ENCODE data around the gene TRMT1.

Gene TRMT1

DNA sequence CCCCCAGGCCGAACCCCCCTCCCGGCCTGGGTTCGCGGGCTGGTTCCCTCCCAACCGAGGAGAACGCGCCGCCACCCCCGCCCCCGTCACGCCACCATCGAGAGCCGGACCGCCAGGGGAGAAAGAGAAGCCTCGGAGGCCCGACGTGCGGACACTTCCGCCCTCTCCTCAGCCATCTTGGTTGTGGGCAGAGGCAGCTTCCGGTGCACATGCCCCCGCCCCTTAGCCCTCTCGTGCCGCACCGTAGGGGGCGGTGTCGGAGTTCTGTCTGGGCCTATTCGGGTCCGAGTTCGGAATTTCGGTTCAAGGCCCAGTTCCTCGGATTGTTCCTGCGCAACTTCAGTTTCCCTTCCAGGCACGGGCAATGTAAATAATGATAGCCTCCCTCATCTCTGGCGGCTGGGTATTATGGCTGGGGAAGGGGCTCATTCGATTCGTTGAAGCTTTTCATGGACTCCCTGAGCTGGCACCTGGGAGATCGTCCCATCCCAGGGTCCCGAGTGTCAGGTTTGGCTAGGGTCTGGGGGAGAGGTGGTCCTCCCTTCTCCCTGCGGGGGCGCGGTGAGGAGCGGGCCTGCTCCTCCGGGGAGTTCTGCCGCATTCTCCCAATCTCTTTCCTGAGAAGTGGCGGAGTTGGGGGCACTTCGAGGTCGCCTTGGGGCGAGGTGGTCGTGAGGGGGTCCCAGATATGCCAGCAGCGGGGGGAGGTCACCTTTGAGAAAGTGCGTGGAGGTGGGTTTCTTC lies 33.8 kb upstream of the TRMT1 start, which contains the start of the genes IER2 and STX10:
Gene IER2 (plus strand): TSS at position 225 of the 744 bp plus-strand sequence. CDS start 2,776 bp downstream, outside the sequence.
Gene STX10 (minus strand): TSS at position 189 of the 744 bp plus-strand sequence. CDS start 202 bp downstream, outside the sequence.
- peak; percentile 85 to 92 (median 89) for DNase-seq

DNA sequence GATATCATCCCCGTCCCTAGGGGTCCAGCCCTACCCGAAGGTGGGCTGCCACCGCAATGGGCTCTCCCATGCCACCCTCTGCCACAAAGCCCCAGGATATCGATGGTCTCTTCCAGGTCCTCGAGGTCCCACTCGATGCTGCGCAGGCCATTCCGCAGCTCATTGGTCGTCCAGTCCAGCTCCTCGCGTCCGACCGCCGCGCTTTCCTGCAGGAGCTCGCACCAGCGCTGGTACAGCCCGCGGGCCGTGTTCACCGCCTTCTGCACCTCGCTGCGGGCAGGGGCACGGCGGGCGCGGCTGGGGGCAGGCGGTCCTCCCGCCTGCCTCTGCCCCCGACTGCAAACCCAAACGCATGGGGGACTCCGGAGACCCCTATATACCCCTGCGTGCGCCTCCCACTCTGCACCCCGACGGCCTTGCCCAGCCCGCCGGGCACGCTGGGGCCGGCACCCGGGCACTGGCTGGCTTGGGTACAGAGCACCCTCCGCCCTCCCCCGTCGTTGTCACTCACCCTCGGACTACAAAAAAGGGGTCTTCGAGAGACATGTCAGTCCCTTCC lies 33.2 kb upstream of the TRMT1 start:
- no peak for DNase-seq

DNA sequence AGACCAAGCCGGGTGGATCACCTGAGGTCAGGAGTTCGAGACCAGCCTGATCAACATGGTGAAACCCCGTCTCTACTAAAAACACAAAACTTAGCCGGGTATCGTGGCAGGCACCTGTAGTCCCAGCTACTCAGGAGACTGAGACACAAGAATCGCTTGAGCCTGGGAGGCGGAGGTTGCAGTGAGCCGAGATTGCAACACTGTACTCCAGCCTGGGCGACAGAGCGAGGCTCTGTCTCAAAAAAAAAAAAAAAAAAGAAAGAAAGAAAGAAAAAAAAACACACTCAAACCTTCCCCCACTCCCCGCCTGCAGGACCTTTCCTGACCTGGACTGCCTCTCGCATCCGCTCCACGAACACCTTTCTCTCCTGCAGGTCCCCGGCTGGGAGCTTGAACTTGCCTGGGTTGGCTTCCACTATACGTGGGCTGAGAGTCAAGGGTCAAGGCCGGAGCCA lies 32.7 kb upstream of the TRMT1 start:
- peak in 1 of 6 experiments; percentile 29 for DNase-seq

DNA sequence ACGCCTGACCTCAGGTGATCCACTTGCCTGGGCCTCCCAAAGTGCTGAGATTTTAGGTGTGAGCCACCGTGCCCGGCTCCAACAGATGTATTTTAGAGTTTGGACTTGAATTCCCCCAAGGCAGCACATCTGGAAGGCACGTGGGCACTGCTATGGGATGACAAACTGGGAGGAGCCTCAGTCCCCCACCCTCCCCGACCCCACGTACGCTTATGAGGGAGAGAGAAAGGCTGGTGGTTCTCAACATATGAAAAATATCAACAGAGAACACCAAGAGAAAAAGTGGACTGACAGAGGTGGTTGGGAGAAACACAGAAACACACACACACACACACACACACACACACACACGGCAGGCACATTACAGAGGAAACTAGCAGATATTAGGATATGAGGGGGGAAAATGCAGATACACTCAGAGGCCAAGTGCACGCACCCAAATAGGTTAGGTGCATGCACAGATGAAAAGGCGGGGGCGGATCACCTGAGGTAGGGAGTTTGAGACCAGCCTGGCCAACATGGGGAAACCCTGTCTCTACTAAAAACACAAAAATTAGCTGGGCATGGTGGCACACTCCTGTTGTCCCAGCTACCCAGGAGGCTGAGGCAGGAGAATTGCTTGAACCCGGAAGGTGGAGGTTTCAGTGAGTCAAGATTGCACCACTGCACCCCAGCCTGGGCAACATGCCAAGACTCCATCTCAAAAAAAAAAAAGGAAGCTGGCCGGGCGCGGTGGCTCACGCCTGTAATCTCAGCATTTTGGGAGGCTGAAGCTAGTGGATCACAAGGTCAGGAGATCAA lies 30.4 kb upstream of the TRMT1 start:
- DNase-seq, result no peak

DNA sequence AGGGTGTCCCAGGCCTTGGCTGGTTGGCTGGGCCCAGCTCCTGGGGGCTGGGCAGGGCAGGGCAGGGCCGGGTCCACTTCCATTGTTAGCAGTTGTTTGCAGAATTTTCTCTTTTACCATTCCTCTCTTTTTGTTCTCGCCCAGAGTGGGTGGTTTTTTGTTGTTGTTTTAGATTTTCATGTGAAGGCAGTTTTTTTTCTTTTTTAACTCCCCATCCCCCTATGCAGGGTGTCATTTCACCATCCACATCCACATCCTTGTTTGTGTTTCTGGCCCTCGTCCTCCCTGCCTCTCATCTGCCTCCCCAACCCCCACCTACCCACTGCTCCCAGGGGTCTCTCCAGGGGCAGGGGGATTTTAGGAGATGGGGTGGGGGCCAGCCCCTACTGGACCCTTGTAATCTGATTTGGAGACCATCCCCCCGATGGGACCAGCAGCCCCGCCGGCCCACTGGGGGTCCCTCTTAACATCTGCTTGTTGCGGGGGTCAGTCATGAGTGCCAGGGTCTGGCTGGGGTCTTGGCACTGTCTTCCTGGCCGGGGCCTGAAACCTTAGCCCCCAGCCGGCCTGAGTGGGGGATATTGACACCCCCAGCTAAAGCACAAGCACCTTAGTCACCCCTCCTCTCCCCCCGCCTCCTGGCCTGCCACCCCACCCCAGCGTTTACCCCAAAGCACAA lies 23.2 kb upstream of the TRMT1 start:
- no peak for DNase-seq

DNA sequence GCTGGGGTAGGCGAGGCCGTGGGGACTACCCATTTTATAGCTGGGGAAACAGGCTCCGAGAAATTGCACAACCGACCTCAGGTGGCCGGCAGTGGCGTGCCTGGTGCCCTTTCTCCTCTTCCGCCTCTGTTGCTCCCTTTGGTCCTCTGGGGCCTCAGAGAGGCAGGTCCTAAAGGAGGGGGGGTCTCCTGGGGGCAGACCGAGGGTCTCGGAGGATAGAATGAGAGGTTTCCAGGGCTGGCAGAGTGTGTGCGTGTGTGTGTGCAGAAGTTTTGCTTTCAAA lies 22.3 kb upstream of the TRMT1 start:
- DNase-seq, result no peak

DNA sequence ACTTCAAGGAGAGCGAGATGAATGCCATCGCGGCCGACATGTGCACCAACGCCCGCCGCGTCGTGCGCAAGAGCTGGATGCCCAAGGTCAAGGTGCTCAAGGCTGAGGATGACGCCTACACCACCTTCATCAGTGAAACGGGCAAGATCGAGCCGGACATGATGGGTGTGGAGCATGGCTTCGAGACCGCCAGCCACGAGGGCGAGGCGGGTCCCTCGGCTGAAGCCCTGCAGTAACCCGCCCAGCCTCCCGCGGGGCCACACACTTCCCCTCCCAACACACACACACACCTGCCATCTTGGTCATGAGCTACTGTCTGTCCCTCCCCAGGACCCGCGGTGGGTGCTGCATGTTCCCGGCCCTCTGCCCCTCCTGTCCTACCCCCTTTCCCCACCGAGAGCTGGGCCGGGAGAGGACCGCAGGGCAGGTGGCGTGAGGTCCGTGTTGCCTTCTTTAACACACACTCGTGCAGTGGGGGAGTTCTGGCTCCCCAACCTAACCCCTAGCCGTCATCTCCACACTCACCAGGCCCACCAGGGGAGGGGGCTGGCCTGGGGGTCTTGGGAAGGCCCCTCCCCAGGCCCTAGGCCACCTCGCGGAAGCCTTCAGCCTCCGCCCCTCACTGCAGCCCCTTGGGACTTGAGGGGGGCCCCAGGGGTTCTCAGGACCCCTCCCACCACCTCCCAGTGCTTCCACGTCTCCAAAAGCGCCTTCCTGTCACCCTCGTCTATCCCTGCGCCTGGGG lies 21.8 kb upstream of the TRMT1 start:
- no peak for DNase-seq

DNA sequence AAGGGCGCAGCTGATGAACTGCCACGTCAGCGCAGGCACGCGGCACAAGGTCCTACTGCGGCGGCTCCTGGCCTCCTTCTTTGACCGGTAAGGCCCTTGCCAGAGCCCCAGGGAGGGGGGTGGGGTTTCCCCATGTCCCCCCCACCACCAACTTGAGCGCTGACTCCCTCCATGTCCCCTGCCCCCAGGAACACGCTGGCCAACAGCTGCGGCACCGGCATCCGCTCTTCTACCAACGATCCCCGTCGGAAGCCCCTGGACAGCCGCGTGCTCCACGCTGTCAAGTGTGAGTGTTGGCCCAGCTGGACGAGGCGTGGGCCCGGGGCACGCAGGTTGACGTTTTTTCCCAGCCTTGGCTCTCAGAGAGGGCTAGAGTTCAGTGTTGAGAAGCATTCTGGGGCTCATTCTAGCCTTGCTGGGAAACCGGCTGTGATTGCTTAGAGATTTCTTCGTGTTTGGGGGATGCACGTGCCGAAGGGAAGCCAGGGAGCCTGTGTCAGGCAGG lies 20.8 kb upstream of the TRMT1 start:
- no peak for DNase-seq

DNA sequence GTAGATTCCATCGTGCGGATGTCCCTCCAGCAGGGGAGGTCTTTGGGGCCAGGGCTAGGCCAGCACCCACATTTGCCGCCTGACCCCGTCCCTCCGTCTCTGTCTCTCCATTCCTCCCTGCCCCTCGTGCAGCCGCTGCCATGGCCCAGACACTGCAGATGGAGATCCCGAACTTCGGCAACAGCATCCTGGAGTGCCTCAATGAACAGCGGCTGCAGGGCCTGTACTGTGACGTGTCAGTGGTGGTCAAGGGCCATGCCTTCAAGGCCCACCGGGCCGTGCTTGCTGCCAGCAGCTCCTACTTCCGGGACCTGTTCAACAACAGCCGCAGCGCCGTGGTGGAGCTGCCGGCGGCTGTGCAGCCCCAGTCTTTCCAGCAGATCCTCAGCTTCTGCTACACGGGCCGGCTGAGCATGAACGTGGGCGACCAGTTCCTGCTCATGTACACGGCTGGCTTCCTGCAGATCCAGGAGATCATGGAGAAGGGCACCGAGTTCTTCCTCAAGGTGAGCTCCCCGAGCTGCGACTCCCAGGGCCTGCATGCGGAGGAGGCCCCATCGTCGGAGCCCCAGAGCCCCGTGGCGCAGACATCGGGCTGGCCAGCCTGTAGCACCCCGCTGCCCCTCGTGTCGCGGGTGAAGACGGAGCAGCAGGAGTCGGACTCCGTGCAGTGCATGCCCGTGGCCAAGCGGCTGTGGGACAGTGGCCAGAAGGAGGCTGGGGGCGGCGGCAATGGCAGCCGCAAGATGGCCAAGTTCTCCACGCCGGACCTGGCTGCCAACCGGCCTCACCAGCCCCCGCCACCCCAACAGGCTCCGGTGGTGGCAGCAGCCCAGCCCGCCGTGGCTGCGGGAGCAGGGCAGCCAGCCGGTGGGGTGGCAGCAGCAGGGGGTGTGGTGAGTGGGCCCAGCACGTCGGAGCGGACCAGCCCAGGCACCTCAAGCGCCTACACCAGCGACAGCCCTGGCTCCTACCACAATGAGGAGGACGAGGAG lies 18.8 kb upstream of the TRMT1 start:
- DNase-seq, result no peak

DNA sequence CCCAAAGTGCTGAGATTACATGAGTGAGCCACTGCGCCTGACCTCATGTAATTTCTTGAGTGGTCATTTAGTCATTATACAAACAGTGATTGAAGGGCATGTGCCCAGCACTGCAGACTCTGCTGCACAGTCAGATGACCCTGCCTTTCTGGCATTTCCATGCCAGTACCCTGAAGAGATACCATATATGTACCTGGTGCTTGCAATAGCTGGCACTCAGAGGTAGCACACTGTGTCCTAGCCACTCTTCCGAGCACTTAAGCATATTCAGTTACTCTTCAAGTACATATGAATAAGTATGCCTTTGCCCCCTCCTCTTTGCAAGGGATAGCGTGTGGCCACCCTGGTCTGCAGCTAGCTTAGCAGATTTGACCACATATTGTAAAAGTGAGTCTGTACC lies 18.1 kb upstream of the TRMT1 start:
- DNase-seq, result no peak

DNA sequence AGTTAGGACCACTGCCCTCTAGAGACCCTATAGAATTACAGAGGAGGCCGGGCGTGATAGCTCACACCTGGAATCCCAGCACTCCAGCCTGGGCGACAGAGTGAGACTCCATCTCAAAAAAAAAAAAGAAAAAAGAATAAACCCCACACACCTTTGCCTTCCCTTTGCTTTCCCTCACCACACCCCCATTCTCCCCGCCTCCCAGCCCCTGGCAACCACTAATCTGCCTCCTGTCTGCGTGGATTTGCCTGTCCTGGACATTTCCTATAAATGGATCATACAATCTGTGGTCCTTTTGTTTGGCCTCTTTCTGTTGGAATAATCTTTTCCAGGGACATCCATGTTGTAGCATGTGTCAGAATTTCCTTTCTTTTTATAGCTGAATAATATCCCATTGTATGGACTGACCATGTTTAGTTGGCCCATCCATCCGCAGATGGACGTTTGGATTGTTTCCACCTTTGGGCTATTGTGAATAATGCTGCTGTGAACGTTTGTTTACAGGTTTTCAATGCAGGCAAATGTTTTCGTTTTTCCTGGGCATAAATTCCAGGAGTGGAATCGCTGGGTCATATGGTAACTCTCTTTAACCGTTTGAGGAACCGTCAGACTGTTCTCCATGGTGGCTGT lies 16.8 kb upstream of the TRMT1 start:
- DNase-seq, result no peak

DNA sequence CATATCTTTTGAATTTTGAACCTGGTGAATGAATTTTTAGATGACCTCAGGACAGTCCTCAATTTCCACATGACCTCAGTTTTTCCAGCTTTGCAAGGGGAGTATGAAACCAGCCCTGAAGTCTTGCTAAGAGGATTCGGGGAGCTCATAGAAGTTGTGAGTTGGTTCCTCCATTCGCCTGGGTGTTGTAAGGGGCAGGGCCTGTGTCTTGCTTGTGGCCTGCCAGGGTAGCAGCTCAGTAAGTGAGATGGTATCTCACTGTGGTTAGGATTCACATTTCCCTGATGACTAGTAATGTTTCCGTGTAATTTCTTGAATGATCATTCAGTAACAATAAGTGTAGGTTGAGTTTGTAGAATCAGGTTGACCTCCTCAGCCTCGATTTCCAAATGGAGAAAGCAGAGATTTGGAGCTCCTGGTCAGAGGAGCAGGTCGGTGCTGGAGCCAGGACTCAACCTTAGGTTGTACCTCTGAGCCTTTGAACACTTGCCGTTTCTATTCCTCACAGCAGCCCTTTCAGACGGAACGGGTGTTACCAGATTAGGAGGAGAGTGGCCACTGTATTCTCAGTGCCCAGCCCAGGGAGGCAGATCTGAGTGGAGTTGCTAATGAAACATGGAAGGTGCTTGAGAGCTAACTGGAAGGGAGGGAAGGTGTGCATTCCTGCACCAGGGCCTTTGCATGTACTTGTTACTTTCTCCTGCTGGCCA lies 16.1 kb upstream of the TRMT1 start:
- DNase-seq, result no peak

DNA sequence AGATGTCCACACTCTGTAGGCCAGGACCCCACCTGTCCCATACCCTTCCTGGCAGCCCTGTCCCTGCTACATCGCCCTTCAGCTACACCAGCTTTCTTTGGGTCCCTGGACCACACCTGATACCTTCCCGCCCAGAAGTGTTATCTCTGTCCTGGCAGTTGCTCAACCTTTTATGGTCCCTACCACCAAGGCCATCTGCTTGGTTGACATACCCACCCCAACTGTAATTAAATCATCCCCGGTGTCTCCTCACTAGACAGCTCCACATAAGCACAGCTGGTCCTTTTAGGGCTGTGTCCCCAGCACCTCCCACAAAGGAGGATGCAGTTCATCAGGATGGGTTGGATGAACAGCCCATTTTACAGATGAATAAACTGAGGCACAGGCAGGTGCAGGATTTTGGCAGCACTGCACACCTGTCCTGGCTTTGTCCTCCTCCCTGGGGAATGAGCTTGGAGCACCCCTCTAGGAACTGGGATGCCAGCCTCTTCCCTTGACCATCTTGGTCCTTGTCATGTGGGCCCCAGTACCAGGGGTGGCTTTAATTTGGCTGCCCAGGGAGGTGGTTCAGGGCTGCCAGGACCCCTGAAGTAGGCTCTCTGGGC lies 14.4 kb upstream of the TRMT1 start:
- DNase-seq, result no peak

DNA sequence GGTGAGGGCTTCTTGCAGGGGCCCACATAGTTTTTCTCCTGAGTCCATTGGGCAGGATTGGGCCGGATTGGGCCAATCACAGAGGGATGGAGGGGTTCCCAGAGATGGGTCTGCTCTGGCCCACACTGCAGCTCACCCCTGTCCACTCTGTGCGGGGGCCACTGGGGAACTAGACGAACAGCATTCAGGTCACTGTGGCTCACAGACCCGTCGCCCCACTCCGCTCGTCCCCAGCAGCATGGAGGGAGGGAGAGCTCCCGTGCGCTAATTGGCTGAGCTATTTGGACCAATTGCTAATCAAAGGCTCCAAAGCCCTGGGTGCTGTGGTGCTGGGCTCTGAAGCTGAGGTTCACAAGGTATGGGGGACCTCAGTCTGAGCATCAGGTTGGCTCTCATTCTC lies 12.8 kb upstream of the TRMT1 start:
- no peak for DNase-seq

DNA sequence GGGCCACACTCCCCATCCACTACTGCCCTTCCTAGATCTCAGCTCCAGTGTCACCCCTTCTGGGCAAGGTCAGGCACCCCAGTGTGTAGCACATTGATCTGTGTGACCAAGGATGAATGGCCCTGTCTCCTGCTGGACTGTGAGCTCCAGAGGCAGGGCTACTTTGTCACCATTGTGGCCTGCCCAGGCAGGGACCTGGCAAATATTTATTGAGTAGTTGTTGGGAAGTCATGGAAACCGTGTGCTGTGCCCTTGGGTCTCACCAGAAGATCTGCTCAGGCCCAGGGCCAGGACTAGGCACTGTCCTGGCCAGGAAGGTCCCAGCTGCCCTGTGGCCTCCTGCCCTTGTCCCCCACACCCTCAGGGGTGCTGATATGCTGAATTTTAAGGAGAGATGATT lies 12.0 kb upstream of the TRMT1 start:
- DNase-seq, result no peak

DNA sequence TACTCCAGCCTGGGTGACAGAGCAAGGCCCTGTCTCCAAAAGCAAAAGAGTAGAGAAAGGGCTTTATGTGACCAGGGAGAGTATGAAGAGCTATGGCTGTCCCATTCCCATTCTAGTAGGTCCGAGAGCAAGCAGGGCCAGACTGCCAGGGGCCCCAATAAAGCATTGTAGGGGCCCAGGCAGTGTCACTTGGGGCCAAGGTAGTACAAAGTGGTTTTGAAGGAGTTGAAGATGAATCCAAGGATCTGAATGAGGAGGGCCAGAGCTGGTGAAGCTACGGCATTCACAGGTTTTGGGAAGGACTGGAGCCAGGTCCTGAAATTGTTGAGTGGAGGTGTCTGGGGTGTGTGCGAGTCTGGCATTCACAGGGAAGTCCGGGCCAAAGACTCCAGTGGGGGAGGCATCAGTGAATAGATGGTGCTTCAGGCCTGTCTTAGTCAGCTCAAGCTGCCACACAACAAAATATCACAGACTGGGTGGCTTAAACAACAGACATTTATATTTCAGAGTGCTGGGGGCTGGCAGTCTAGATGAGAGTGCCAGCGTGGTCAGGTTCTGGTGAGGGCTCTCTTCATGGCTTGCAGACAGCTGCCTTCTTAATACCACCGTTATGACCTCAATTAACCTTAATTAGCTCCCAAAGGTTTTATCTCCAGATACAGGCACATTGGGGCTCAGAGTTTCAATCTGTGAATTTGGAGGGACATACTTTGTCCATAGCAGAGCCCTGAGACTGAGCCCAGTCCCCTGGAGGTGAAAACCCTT lies 11.5 kb upstream of the TRMT1 start:
- DNase-seq, result no peak

DNA sequence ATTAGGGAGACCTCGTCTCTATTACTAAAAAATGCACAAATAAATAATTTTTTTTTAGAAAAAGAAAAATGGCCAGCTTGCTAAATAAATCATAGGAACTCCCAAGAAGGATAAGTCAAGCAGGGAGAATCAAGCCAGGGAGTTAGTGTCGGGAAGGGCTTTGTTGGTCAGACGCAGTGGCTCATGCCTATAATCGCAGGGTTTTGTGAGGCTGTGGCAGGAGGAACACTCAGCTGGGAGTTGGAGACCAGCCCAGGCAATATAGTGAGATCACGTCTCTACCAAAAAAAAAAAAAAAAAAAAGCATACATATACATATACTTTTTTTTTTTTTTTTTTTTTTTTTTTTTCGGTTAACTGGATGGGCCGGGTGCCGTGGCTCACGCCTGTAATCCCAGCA lies 10.5 kb upstream of the TRMT1 start:
- DNase-seq, result no peak
